IMR-90 (cell line): ENCODE results near the gene SPIN2A. TPM values are rescaled to one million over a fixed set of nuclear protein-coding genes. Genes with fewer than 3 reads are reported as not detected.
"Not testable (repeated sequence)": the region's sequence is repeated elsewhere in the genome, so short reads cannot be mapped to it uniquely, and the experiment has no call there.

Experiments
- ATAC-seq: fragments of 200-7000 bp; cut with Tn5 transposase; 2 replicates; pipeline ENCODE4 v1.9.1; 2020; ENCODE audit warnings: low read depth, mild to moderate bottlenecking, moderate library complexity
- BruUV-seq: library from RNA; stranded (reverse); fragments of 400-500 nt; replicated peaks from 2 replicates; lab custom pipeline; 2021; lab: Mats Ljungman, UMichigan
- CTCF ChIA-PET: fragments of 300-600 bp; formaldehyde crosslinking; extraction: SDS; loops from one replicate; lab custom pipeline; 2021; ENCODE audit warnings: antibody characterized with exemption; lab: Yijun Ruan, JAX
- POLR2A ChIA-PET: fragments of 300-600 bp; sonication (Branson Sonifier 250); formaldehyde crosslinking; loops from one replicate; lab custom pipeline; 2022; ENCODE audit warnings: antibody characterized with exemption; ENCODE audit not compliant: unreplicated experiment; lab: Charles Lee
- DNase-seq: peaks from one replicate; pipeline ENCODE4 v3.0.0; 2013
- H2AFZ ChIP-seq: replicated peaks from 2 replicates; pipeline ENCODE3; 2013; ENCODE audit warnings: low read length, mild to moderate bottlenecking; ENCODE audit not compliant: poor library complexity
- H2AK5ac ChIP-seq: 2 replicates; pipeline ENCODE4 v1.6.1; 2013; ENCODE audit warnings: low read depth, low read length, inconsistent platforms
- H2AK9ac ChIP-seq: replicated peaks from 2 replicates; pipeline ENCODE3; 2013; ENCODE audit warnings: mild to moderate bottlenecking, low read depth, low read length, moderate library complexity; ENCODE audit not compliant: poor library complexity
- H2BK120ac ChIP-seq: 2 replicates; pipeline ENCODE4 v1.6.1; 2013; ENCODE audit warnings: low read depth, low read length, inconsistent platforms
- H2BK15ac ChIP-seq: 3 replicates; pipeline ENCODE4 v1.6.1; 2013; ENCODE audit warnings: low read depth, low read length, inconsistent platforms
- H2BK20ac ChIP-seq: 2 replicates; pipeline ENCODE4 v1.6.1; 2013; ENCODE audit warnings: low read depth, mild to moderate bottlenecking, inconsistent platforms, low read length, moderate library complexity
- H2BK5ac ChIP-seq: 2 replicates; pipeline ENCODE4 v1.6.1; 2013; ENCODE audit warnings: mild to moderate bottlenecking, low read depth, low read length, inconsistent platforms; ENCODE audit not compliant: poor library complexity, severe bottlenecking
- H3K14ac ChIP-seq: replicated peaks from 2 replicates; pipeline ENCODE4 v1.6.1; 2013; ENCODE audit warnings: low read depth, low read length, inconsistent platforms
- H3K18ac ChIP-seq: 2 replicates; pipeline ENCODE4 v1.6.1; 2013; ENCODE audit warnings: low read depth, low read length, control low read depth
- H3K23ac ChIP-seq: 2 replicates; pipeline ENCODE4 v1.6.1; 2013; ENCODE audit warnings: low read depth, low read length, inconsistent platforms
- H3K27ac ChIP-seq: 2 replicates; pipeline ENCODE4 v1.5.1; 2013; ENCODE audit warnings: mild to moderate bottlenecking, control low read depth, low read length; ENCODE audit not compliant: insufficient read depth
- H3K27me3 ChIP-seq: 2 replicates; pipeline ENCODE4 v1.6.1; 2013; ENCODE audit warnings: low read length; ENCODE audit not compliant: control insufficient read depth, insufficient read depth
- H3K36me3 ChIP-seq: 2 replicates; pipeline ENCODE4 v1.6.1; 2013; ENCODE audit warnings: low read length, mixed read lengths; ENCODE audit not compliant: control insufficient read depth, insufficient read depth
- H3K4ac ChIP-seq: 2 replicates; pipeline ENCODE4 v1.6.1; 2013; ENCODE audit warnings: low read depth, low read length, inconsistent platforms
- H3K4me1 ChIP-seq: 2 replicates; pipeline ENCODE4 v1.6.1; 2013; ENCODE audit warnings: low read length, mixed read lengths; ENCODE audit not compliant: control insufficient read depth, insufficient read depth
- H3K4me2 ChIP-seq: 2 replicates; pipeline ENCODE4 v1.6.1; 2013; ENCODE audit warnings: low read depth, mild to moderate bottlenecking, control low read depth, low read length, moderate library complexity
- H3K4me3 ChIP-seq: 2 replicates; pipeline ENCODE4 v1.5.1; 2013; ENCODE audit warnings: low read depth, mild to moderate bottlenecking, control low read depth, low read length, moderate library complexity; ENCODE audit not compliant: insufficient read depth
- H3K56ac ChIP-seq: 2 replicates; pipeline ENCODE4 v1.6.1; 2013; ENCODE audit warnings: low read length, inconsistent platforms; ENCODE audit not compliant: insufficient read depth; ENCODE audit errors: extremely low read depth
- H3K79me1 ChIP-seq, 2 experiments: 2 replicates each; pipeline ENCODE4 v1.6.1; 2013; ENCODE audit warnings: low read length in 2 of 2, inconsistent platforms in 1 of 2, low read depth in 1 of 2
- H3K9ac ChIP-seq: 2 replicates; pipeline ENCODE4 v1.6.1; 2013; ENCODE audit warnings: low read depth, low read length, control low read depth
- H3K9me1 ChIP-seq: 2 replicates; pipeline ENCODE4 v1.6.1; 2013; ENCODE audit warnings: low read length, inconsistent platforms; ENCODE audit not compliant: insufficient read depth
- H3K9me3 ChIP-seq: 2 replicates; pipeline ENCODE4 v1.6.1; 2013; ENCODE audit warnings: low read length; ENCODE audit not compliant: control insufficient read depth, insufficient read depth
- H4K20me1 ChIP-seq: 2 replicates; pipeline ENCODE4 v1.6.1; 2013; ENCODE audit warnings: low read length, inconsistent platforms; ENCODE audit not compliant: insufficient read depth
- H4K5ac ChIP-seq: 2 replicates; pipeline ENCODE4 v1.6.1; 2013; ENCODE audit warnings: mild to moderate bottlenecking, low read depth, low read length, control low read depth
- H4K8ac ChIP-seq, 2 experiments: 2 replicates each; pipeline ENCODE4 v1.6.1; 2013; ENCODE audit warnings: low read depth in 2 of 2, low read length in 2 of 2, control low read depth in 1 of 2, inconsistent platforms in 1 of 2
- H4K91ac ChIP-seq: 2 replicates; pipeline ENCODE4 v1.6.1; 2013; ENCODE audit warnings: low read depth, low read length, inconsistent platforms; ENCODE audit not compliant: insufficient read depth
- BHLHE40 ChIP-seq: fragments of 150-350 bp; IDR thresholded peaks from 2 replicates; pipeline ENCODE4 v1.6.1; 2016; ENCODE audit warnings: mild to moderate bottlenecking, low read depth, low read length
- MAZ ChIP-seq: IDR thresholded peaks from 2 replicates; pipeline ENCODE4 v1.6.1; 2012; ENCODE audit warnings: low read depth, mild to moderate bottlenecking, low read length, improper control_type of control experiment, moderate library complexity, borderline replicate concordance
- MXI1 ChIP-seq: IDR thresholded peaks from 2 replicates; pipeline ENCODE4 v1.6.1; 2012; ENCODE audit warnings: low read depth, mild to moderate bottlenecking, low read length, moderate library complexity, borderline replicate concordance
- POLR2A ChIP-seq: IDR thresholded peaks from 2 replicates; pipeline ENCODE4 v1.6.1; 2012; ENCODE audit warnings: mild to moderate bottlenecking, low read depth, low read length
- RFX5 ChIP-seq: IDR thresholded peaks from 2 replicates; pipeline ENCODE4 v1.8.0; 2012; ENCODE audit warnings: low read depth, mild to moderate bottlenecking, low read length, moderate library complexity
- SMC3 ChIP-seq: fragments of 150-350 bp; IDR thresholded peaks from 2 replicates; pipeline ENCODE4 v1.6.1; 2016; ENCODE audit warnings: low read depth, mild to moderate bottlenecking, antibody characterized with exemption, low read length, moderate library complexity
- WGBS, 2 experiments: methylation state at CpG; one replicate each; pipeline versions ENCODE4 v1.1.5 to v1.1.7; 2013; ENCODE audit warnings: missing lambda C conversion rate in 2 of 2; ENCODE audit not compliant: insufficient read length in 1 of 2; ENCODE audit errors: extremely low coverage in 2 of 2; 5-methylcytosine and 5-hydroxymethylcytosine counted together
- dilution Hi-C: fragments of 300-500 bp; cut with HindIII; formaldehyde crosslinking; loops from one replicate; pipeline ENCODE4 v1.14.3; 2018; ENCODE audit warnings: low sequenced_read_pairs; ENCODE audit not compliant: unreplicated experiment
- in situ Hi-C: fragments of 300-500 bp; cut with MboI; formaldehyde crosslinking; loops from 3 replicates; pipeline ENCODE4 v1.14.3; 2019; ENCODE audit warnings: low sequenced_read_pairs, inconsistent platforms, mixed read lengths
- intact Hi-C: fragments of 100-400 bp; cut with micrococcal nuclease; formaldehyde crosslinking; loops from 2 replicates; pipeline ENCODE4 v1.10.0; 2022
- polyA plus RNA-seq, 3 experiments: library from polyadenylated mRNA; depleted of rRNA; stranded (reverse); fragments of >200 nt; gene quantifications; 2 replicates each; pipeline ENCODE4 v1.2.3, GENCODE V29; 2012; ENCODE audit warnings: low replicate concordance in 1 of 3
- total RNA-seq: library from RNA; depleted of rRNA; stranded (reverse); fragments of >200 nt; gene quantifications from 2 replicates; pipeline ENCODE4 v1.2.3, GENCODE V29; 2012
- TF ChIP-seq, protein P1 (sequence below): fragments of 150-350 bp; IDR thresholded peaks from 2 replicates; pipeline ENCODE4 v1.6.1; 2017; ENCODE audit warnings: mild to moderate bottlenecking, antibody characterized with exemption, low read length, low read depth

SPIN2A gene
- total and polyA plus RNA-seq, 2 of the 4 experiments (the other 2 are of a cell fraction) = 0.18 to 0.63 TPM

DNA sequence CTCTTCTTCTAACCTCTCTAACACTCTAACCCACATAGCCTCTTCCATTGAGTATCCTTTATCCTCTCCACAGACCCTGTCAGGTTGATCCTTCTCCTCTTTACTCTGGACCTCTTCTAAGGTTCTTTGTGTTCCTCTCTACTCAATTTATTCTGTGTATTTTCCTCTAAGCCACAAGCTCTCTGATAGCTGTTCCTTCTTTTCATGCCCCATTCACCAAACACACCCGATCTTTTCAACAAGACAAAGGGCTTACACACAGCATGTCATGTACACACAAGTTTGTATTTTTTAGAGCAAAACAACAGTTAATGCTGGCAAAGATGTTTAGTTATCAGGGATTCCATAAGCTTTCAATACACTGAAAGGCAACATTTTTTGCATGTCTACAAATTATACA is 17.8 kb downstream of the SPIN2A start:
- DNase-seq = no peak
- no peaks in the 10 kb centered on the region for H3K9me1 ChIP-seq
- CTCF ChIA-PET = no interaction called here

DNA sequence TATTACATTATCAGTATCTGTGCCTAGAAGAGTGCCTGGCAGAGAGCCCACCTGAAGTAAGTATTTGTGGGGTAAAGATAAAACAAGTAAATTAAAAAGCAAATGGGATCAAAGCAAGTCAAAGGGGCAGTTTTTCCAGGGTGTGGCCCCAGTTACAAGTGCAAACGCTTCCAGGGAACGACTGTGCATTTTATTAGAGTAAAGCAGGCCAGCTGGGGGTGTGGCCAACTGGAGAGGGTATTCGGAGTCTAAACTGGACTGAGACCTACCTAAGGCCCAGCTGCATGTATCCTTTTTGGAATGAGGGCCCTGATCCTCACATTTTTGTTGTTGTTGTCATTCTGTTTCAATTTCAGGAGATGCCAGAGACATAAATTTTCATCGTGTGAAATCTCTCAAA is 19.6 kb downstream of the SPIN2A start:
- DNase-seq, H2BK120ac ChIP-seq, H3K9me1 ChIP-seq, BruUV-seq, H3K79me1 ChIP-seq, H2BK20ac ChIP-seq, H3K27me3 ChIP-seq, dilution Hi-C loops, H3K4ac ChIP-seq, H4K8ac ChIP-seq, CTCF ChIA-PET, H4K5ac ChIP-seq, H3K4me2 ChIP-seq, H3K23ac ChIP-seq, H3K9ac ChIP-seq, ATAC-seq, H3K9me3 ChIP-seq, H3K4me3 ChIP-seq, intact Hi-C loops, H3K14ac ChIP-seq, H3K56ac ChIP-seq, H2AK9ac ChIP-seq, H3K18ac ChIP-seq, H4K91ac ChIP-seq, H2BK15ac ChIP-seq, H3K36me3 ChIP-seq, H4K20me1 ChIP-seq, H3K27ac ChIP-seq, POLR2A ChIA-PET, H2AFZ ChIP-seq, H2AK5ac ChIP-seq, H3K4me1 ChIP-seq, H2BK5ac ChIP-seq: not testable (repeated sequence)
- in situ Hi-C loops = loop anchor here (25.0 kb wide), 1 partner anchor 305 kb away; no protein-coding TSS in a partner anchor
- 37% methylated on average over 2 of the region's 4 CpGs; no CpG with 5 or more reads in 1 of the 2 experiments for WGBS, 2 experiments

More for the DNA sequence above, 17.8 kb downstream of the SPIN2A start:
- Histone ChIP-seq H4K20me1 (no peaks in the 10 kb centered on the region), H2BK5ac (no peak overlapping the region), H2AK5ac (no peak overlapping the region), H2BK20ac (no peak overlapping the region), H3K4me2 (no peak overlapping the region), H2AK9ac (no peak overlapping the region), H2AFZ (no peak overlapping the region), H4K91ac (no peak overlapping the region), H3K56ac (no peak overlapping the region), H3K79me1 (no peaks in the 10 kb centered on the region), H3K14ac (no peak overlapping the region), H3K9ac (no peak overlapping the region), H3K18ac (no peak overlapping the region), H3K4me1 (no peaks in the 10 kb centered on the region), H4K8ac (no peak overlapping the region), H3K36me3 (peaks cover 4% of the 10 kb centered on the region; the same call in 1 of the 2 replicates), H2BK15ac (no peak overlapping the region), H3K4ac (no peak overlapping the region), H2BK120ac (no peak overlapping the region), H3K23ac (no peak overlapping the region), H3K27me3 (no peaks in the 10 kb centered on the region), H3K9me3 (no peaks in the 10 kb centered on the region), H4K5ac (no peak overlapping the region), H3K4me3 (no peak overlapping the region), H3K27ac (no peak overlapping the region)
- intact Hi-C loops (no loop called here), dilution Hi-C loops (no loop called here), in situ Hi-C loops (loop anchor here (25.0 kb wide), 1 partner anchor 307 kb away; no protein-coding TSS in a partner anchor)
- WGBS, 2 experiments = no CpG with 5 or more reads among the region's 1 CpG
- TF ChIP-seq RFX5 = no peak
- no peak for TF ChIP-seq MAZ
- TF ChIP-seq POLR2A = no peak
- TF ChIP-seq BHLHE40 = no peak
- no peak for TF ChIP-seq MXI1
- TF ChIP-seq SMC3 = no peak
- TF ChIP-seq, protein P1, sequence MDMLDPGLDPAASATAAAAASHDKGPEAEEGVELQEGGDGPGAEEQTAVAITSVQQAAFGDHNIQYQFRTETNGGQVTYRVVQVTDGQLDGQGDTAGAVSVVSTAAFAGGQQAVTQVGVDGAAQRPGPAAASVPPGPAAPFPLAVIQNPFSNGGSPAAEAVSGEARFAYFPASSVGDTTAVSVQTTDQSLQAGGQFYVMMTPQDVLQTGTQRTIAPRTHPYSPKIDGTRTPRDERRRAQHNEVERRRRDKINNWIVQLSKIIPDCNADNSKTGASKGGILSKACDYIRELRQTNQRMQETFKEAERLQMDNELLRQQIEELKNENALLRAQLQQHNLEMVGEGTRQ = no peak
- no peak for ATAC-seq
- no TSS peak for BruUV-seq
- POLR2A ChIA-PET = no interaction called here
